ENCODE results near the gene DSC2. TPM values are rescaled to one million over a fixed set of nuclear protein-coding genes. Genes with fewer than 3 reads are reported as not detected.

DSC2 gene
- total RNA-seq = 10 to 100 TPM in 1 of 4 donors, 1 to 10 TPM in 2, under 1 TPM in 1; 0.26 to 17.9 (median 5.1) TPM

DNA sequence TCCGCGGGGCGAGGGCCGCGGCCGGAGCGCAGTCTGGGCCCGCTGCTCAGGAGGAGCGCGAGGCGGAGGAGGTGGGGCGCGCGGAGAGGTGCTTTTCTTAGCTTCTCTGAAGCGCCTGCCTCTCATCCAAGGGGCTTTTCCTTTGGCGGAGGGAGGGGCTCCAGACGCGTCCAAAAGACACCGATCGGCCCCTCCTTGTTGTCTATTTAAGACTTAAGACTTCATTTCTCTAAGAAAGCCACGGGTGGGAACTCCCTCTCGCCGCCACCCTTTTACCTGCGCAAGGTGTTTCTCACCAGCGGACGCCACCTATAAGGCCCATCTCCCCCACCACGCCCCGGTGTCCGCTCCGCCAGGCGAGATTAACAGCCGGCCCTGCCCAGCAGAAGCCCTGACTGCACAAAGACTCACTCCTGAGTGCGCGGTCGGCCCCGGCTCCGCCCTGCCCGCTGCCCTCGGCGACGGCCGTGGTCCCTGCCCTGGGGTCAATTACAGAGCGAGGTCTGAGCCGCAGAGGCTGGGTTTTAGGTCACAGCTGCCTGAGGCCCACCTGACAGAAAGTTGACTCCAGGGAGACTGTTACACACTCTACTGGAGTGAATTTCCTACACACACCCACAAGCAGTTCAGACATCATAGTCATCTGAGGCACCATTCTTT lies at the start of gene DSC2:
TSS of gene DSC2 (minus strand) at position 397 of the 660 bp plus-strand sequence. CDS start 450 bp downstream, outside the sequence.
- peak within 1 kb of the TSS; percentile 31 to 41 for H3K4me3 ChIP-seq
- no peaks in the 10 kb centered on the region for H3K36me3 ChIP-seq
- H3K27ac ChIP-seq = peak within 1 kb of the TSS in 1 of 2 donors; percentile 25
- intact Hi-C loops (cut with DNase I; ENCODE audit: low total_unique reads) = no loop called here
- no peak for DNase-seq
- H3K4me1 ChIP-seq = peaks cover 0 to 4% of the 10 kb centered on the region in 2 donors
- H3K27me3 ChIP-seq = no peaks in the 10 kb centered on the region
- TF ChIP-seq POLR2A (IDR thresholded peaks at IDR 0.05) = no peak
- TF ChIP-seq, protein P1, sequence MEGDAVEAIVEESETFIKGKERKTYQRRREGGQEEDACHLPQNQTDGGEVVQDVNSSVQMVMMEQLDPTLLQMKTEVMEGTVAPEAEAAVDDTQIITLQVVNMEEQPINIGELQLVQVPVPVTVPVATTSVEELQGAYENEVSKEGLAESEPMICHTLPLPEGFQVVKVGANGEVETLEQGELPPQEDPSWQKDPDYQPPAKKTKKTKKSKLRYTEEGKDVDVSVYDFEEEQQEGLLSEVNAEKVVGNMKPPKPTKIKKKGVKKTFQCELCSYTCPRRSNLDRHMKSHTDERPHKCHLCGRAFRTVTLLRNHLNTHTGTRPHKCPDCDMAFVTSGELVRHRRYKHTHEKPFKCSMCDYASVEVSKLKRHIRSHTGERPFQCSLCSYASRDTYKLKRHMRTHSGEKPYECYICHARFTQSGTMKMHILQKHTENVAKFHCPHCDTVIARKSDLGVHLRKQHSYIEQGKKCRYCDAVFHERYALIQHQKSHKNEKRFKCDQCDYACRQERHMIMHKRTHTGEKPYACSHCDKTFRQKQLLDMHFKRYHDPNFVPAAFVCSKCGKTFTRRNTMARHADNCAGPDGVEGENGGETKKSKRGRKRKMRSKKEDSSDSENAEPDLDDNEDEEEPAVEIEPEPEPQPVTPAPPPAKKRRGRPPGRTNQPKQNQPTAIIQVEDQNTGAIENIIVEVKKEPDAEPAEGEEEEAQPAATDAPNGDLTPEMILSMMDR (IDR thresholded peaks at IDR 0.05) = no peak
- H3K9me3 ChIP-seq = no peaks in the 10 kb centered on the region

DNA sequence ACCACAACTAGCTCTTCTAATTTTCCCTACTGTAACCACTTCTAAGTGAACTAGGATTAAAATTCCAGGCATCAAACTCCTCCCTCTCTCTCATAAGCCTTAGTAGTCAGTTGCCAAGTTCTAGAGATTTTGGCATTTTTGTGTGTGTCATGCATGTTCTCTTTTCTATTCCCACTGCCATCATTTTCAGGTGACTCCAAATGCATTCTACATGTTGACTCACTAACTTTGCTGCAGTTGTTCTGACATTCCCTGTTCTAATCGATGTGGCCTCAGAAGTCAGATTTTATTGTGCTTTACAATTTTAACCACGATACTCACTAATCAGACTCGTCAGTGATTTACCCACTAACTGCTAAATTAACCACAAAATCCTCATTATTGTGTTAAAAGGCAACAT lies 47.1 kb upstream of the DSC2 start:
- no peak overlapping the region for H3K4me3 ChIP-seq
- DNase-seq = no peak
- no peaks in the 10 kb centered on the region for H3K4me1 ChIP-seq
- no peaks in the 10 kb centered on the region for H3K27me3 ChIP-seq
- H3K27ac ChIP-seq = no peak overlapping the region
- no peaks in the 10 kb centered on the region for H3K9me3 ChIP-seq
- no peaks in the 10 kb centered on the region for H3K36me3 ChIP-seq
- TF ChIP-seq, protein P1 (IDR thresholded peaks at IDR 0.05) = no peak
- TF ChIP-seq POLR2A (IDR thresholded peaks at IDR 0.05) = no peak
- intact Hi-C loops (cut with DNase I; ENCODE audit: low total_unique reads) = no loop called here

DNA sequence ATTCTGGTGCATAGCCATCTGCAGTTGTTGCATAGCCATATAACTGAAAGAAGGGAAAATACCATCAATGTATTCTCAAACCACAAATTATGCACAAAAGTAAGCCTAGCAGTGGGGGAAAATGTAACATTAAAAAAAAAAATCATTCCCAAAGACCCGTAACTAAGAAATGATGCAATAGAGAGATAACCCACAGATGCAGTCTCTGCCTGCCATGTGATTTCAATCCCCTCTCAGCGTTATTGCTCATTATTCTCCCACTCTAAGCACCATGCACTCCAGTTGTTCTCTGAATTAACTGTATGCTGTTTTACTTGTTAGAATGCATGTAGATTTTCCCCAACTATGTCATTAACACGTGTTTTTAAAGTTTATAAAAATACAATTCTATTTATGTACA lies 46.4 kb upstream of the DSC2 start:
- H3K27ac ChIP-seq = no peak overlapping the region
- H3K9me3 ChIP-seq = no peaks in the 10 kb centered on the region
- no peaks in the 10 kb centered on the region for H3K36me3 ChIP-seq
- DNase-seq = no peak
- no peak overlapping the region for H3K4me3 ChIP-seq
- H3K4me1 ChIP-seq = no peaks in the 10 kb centered on the region
- intact Hi-C loops (cut with DNase I; ENCODE audit: low total_unique reads) = no loop called here
- no peaks in the 10 kb centered on the region for H3K27me3 ChIP-seq
- TF ChIP-seq, protein P1 (IDR thresholded peaks at IDR 0.05) = no peak
- TF ChIP-seq POLR2A (IDR thresholded peaks at IDR 0.05) = no peak

DNA sequence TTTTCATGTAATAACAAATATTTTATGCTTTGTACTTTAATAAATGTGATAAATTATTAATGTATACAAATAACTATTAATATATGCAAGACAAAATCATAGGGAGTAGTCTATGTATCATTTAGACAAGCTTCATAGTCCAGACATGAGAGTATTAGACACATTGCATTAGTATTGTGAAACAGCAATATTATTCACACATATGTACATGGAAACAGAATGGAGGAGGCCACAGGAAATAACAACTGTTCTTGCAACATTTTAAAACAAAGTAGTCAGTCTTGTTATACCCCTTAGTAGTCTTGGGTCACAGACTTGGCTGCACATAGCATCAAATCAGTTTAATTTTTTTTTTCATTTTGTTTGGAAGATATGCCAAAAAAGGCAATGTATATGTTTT lies 44.6 kb upstream of the DSC2 start:
- Histone ChIP-seq H3K4me1 (no peaks in the 10 kb centered on the region), H3K27me3 (no peaks in the 10 kb centered on the region), H3K27ac (no peak overlapping the region), H3K4me3 (no peak overlapping the region), H3K9me3 (no peaks in the 10 kb centered on the region), H3K36me3 (no peaks in the 10 kb centered on the region)
- DNase-seq = no peak
- intact Hi-C loops (cut with DNase I; ENCODE audit: low total_unique reads) = no loop called here
- no peak for TF ChIP-seq POLR2A (IDR thresholded peaks at IDR 0.05)
- TF ChIP-seq, protein P1 (IDR thresholded peaks at IDR 0.05) = no peak

DNA sequence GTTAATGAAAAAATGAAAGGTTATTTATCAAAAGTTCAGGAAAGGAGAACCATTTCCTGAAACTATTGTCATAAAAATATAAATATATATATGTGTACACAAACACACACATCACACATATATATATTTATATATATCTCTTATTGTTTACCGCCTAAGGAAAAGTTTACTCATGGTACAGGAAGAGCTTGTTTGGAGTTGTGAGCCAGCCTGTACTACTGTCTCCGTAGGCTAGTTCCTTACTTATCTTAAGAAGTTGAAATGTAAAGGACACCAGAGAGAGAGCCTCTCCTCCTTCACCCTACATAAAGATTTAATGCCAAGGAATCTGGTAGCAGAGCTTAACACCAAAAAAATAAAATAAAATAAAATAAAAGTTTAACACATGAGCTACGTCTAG lies 40.8 kb upstream of the DSC2 start:
- no peak overlapping the region for H3K27ac ChIP-seq
- no peaks in the 10 kb centered on the region for H3K36me3 ChIP-seq
- H3K9me3 ChIP-seq = no peaks in the 10 kb centered on the region
- intact Hi-C loops (cut with DNase I; ENCODE audit: low total_unique reads) = no loop called here
- no peaks in the 10 kb centered on the region for H3K27me3 ChIP-seq
- no peak overlapping the region for H3K4me3 ChIP-seq
- DNase-seq = no peak
- TF ChIP-seq POLR2A (IDR thresholded peaks at IDR 0.05) = no peak
- TF ChIP-seq, protein P1 (IDR thresholded peaks at IDR 0.05) = no peak
- H3K4me1 ChIP-seq = no peaks in the 10 kb centered on the region

Measured in uterus (tissue), 4 donors.